Thoracic aorta (tissue), 2 donors: ENCODE data around the gene FANCE. TPM values are rescaled to one million over a fixed set of nuclear protein-coding genes. Genes with fewer than 3 reads are reported as not detected.
A peak's percentile ranks its signal among the peaks of the same experiment; 100 is the strongest.

Experiments
- ATAC-seq: fragments of 150-250 bp; one replicate; pipeline ENCODE4 v1.8.0; 2017; ENCODE audit warnings: low read depth; ENCODE audit not compliant: insufficient number of reproducible peaks, low FRiP score
- DNase-seq: peaks from one replicate; pipeline ENCODE4 v3.0.0-alpha.2; 2020; ENCODE audit warnings: low spot score
- H3K27ac ChIP-seq, 2 donors: fragments of 200-600 bp; sonication (generic); 1 replicate in 1 of 2; 2 replicates in 1 of 2; pipeline ENCODE4 v1.5.1; 2016; ENCODE audit warnings: mild to moderate bottlenecking in 2 of 2, moderate library complexity in 2 of 2
- H3K27me3 ChIP-seq: fragments of 200-600 bp; sonication (generic); replicated peaks from 2 replicates; pipeline ENCODE4 v1.6.0; 2016; ENCODE audit warnings: mild to moderate bottlenecking; ENCODE audit not compliant: insufficient read depth
- H3K36me3 ChIP-seq: fragments of 200-600 bp; sonication (generic); one replicate; pipeline ENCODE4 v1.5.1; 2016
- H3K4me1 ChIP-seq, 2 donors: fragments of 200-600 bp; sonication (generic); 1 replicate in 1 of 2; 2 replicates in 1 of 2; pipeline versions ENCODE4 v1.5.1 to v1.6.0; 2016; ENCODE audit warnings: low read depth in 2 of 2, mild to moderate bottlenecking in 1 of 2; ENCODE audit not compliant: control insufficient read depth in 1 of 2
- H3K4me3 ChIP-seq: fragments of 200-600 bp; sonication (generic); 2 replicates; pipeline ENCODE4 v1.5.1; 2016; ENCODE audit warnings: mild to moderate bottlenecking
- H3K9me3 ChIP-seq: fragments of 200-600 bp; sonication (generic); 2 replicates; pipeline ENCODE4 v1.5.1; 2016
- CTCF ChIP-seq: fragments of 200-600 bp; sonication (generic); IDR thresholded peaks from one replicate; pipeline ENCODE4 v1.5.1; 2019; ENCODE audit warnings: antibody characterized with exemption
- total RNA-seq, 2 donors: library from RNA; depleted of rRNA; stranded (reverse); fragments of >200 nt; gene quantifications; one replicate each; pipeline versions ENCODE4 v1.1.0 to v1.2.3, GENCODE V29; 2016

Gene FANCE
- total RNA-seq, 2 donors from 2014 or later: 3.1 to 6.2 TPM

GRCh38 chr6:35481226-35481625 is 29.1 kb downstream of the FANCE start:
- ATAC-seq: no peak
- H3K27me3 ChIP-seq: no peaks in the 10 kb centered on the region
- no peak overlapping the region for H3K27ac ChIP-seq
- TF ChIP-seq CTCF: no peak
- no peaks in the 10 kb centered on the region for H3K9me3 ChIP-seq
- no peak for DNase-seq
- no peak overlapping the region for H3K4me3 ChIP-seq
- H3K36me3 ChIP-seq: peaks cover 54% of the 10 kb centered on the region
- peaks cover 12 to 17% of the 10 kb centered on the region in 2 donors for H3K4me1 ChIP-seq

GRCh38 chr6:35483062-35483461 is 30.9 kb downstream of the FANCE start:
- DNase-seq (no peak), ATAC-seq (no peak)
- no peak overlapping the region for H3K27ac ChIP-seq
- no peak for TF ChIP-seq CTCF
- H3K4me1 ChIP-seq: peaks cover 29 to 36% of the 10 kb centered on the region in 2 donors
- no peaks in the 10 kb centered on the region for H3K27me3 ChIP-seq
- no peak overlapping the region for H3K4me3 ChIP-seq
- peaks cover 41% of the 10 kb centered on the region for H3K36me3 ChIP-seq
- H3K9me3 ChIP-seq: no peaks in the 10 kb centered on the region

DNA sequence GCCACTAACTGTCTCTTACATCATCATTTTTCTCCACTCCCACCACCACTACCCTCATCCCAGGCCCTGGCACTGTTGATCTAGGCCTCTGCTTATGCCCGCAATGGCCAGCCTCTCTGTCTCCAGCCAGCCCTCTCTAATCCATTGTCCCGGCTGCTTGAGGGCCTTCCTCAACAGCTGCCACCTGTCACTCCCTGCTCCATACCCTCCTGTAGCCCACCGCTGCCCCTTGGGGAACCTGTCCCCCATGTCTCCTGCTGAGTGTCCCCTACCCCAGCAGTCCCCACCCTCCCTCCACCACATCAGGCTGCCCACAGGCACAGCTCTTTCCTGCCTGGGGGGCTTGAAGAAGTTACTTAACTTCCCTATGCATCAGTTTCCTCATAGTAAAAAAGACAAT is 31.4 kb downstream of the FANCE start:
- Histone ChIP-seq H3K4me1 (peaks cover 33 to 40% of the 10 kb centered on the region in 2 donors), H3K27ac (peak overlapping the region in 1 of 2 donors; percentile 45), H3K4me3 (no peak overlapping the region), H3K9me3 (no peaks in the 10 kb centered on the region), H3K36me3 (peaks cover 36% of the 10 kb centered on the region), H3K27me3 (no peaks in the 10 kb centered on the region)
- no peak for TF ChIP-seq CTCF
- DNase-seq (no peak), ATAC-seq (no peak)

GRCh38 chr6:35483893-35484645 is 31.9 kb downstream of the FANCE start:
- no peak for DNase-seq
- ATAC-seq: no peak
- no peak for TF ChIP-seq CTCF
- H3K9me3 ChIP-seq: no peaks in the 10 kb centered on the region
- H3K27ac ChIP-seq: peak overlapping the region; percentile 96 to 99
- H3K27me3 ChIP-seq: no peaks in the 10 kb centered on the region
- H3K36me3 ChIP-seq: peaks cover 31% of the 10 kb centered on the region
- peaks cover 36 to 46% of the 10 kb centered on the region in 2 donors for H3K4me1 ChIP-seq
- no peak overlapping the region for H3K4me3 ChIP-seq

- Histone ChIP-seq H3K27ac (peak overlapping the region; percentile 96 to 99), H3K36me3 (peaks cover 23% of the 10 kb centered on the region), H3K9me3 (no peaks in the 10 kb centered on the region), H3K4me1 (peaks cover 44 to 54% of the 10 kb centered on the region in 2 donors), H3K4me3 (no peak overlapping the region), H3K27me3 (no peaks in the 10 kb centered on the region)
- DNase-seq (no peak), ATAC-seq (no peak)
- no peak for TF ChIP-seq CTCF
Observed at GRCh38 chr6:35484921-35485392, 32.8 kb downstream of the FANCE start.
